ENCODE measurements around the gene HP1BP3. TPM values are rescaled to one million over a fixed set of nuclear protein-coding genes. Genes with fewer than 3 reads are reported as not detected.
A peak's percentile ranks its signal among the peaks of the same experiment; 100 is the strongest.

HP1BP3 gene
- total RNA-seq, 3 donors from 2014 or later (not counting 1 experiment from before 2014, with no cell fraction given) = 243 to 296 (median 274) TPM

DNA sequence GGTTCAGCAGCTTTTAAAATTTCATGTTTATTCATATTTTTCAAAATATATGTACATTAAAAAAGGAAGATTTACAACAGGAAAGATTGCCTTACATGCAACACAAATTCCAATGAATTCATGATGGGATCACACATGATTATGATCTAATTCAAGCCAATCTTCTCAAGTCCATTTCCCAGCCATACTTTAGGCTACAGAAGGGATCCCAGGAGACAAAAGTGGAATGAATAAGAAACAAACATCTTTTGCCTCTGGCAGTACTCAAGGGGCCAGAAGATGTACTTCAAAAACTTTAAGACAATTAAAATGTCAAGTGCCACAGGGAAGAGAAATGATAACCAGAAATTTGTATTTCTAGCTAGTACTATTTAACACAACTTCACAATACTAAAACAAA is 44.4 kb downstream of the HP1BP3 start:
- Mint-ChIP-seq H3K4me3 (no peak overlapping the region), H3K27ac (peak overlapping the region in 1 of 2 donors; percentile 41), H3K27me3 (ENCODE audit: low read depth in 2 of 2) (no peaks in the 10 kb centered on the region), H3K36me3 (no peaks in the 10 kb centered on the region), H3K4me1 (no peaks in the 10 kb centered on the region), H3K9me3 (no peaks in the 10 kb centered on the region)
- intact Hi-C loops (cut with micrococcal nuclease) = no loop called here
- Histone ChIP-seq H3K4me3 (ENCODE audit: low read length) (no peak overlapping the region), H3K9me3 (ENCODE audit: control insufficient read depth, insufficient read depth, low read length) (no peaks in the 10 kb centered on the region), H3K27me3 (ENCODE audit: control insufficient read depth, insufficient read depth, low read length) (no peaks in the 10 kb centered on the region), H3K36me3 (ENCODE audit: control insufficient read depth, insufficient read depth, low read length) (peaks cover 66% of the 10 kb centered on the region), H3K27ac (ENCODE audit: low read length) (no peak overlapping the region), H3K4me1 (ENCODE audit: control insufficient read depth, insufficient read depth, low read length) (no peaks in the 10 kb centered on the region)
- ATAC-seq (no peak), DNase-seq (no peak)
- TF ChIP-seq, protein P1, sequence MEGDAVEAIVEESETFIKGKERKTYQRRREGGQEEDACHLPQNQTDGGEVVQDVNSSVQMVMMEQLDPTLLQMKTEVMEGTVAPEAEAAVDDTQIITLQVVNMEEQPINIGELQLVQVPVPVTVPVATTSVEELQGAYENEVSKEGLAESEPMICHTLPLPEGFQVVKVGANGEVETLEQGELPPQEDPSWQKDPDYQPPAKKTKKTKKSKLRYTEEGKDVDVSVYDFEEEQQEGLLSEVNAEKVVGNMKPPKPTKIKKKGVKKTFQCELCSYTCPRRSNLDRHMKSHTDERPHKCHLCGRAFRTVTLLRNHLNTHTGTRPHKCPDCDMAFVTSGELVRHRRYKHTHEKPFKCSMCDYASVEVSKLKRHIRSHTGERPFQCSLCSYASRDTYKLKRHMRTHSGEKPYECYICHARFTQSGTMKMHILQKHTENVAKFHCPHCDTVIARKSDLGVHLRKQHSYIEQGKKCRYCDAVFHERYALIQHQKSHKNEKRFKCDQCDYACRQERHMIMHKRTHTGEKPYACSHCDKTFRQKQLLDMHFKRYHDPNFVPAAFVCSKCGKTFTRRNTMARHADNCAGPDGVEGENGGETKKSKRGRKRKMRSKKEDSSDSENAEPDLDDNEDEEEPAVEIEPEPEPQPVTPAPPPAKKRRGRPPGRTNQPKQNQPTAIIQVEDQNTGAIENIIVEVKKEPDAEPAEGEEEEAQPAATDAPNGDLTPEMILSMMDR (IDR thresholded peaks at IDR 0.05) = no peak

DNA sequence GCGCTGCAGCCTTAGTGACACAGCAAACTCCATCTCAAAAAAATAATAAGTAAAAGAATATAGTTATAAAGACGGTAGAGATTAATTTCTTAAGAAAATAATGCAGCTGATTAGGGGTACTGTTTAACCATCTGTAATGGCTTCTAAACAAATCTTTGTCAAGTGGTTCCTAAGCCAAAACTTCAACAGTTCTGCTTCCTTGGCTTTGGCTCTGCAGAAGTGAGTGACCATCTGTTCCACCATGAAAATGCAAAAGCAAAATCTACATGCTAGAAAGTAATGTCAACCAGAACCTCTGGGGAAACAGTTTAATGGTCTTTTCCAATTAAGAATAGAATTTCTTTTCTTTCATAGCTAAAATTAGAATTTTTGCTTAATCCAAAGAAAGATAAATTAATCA is 46.3 kb downstream of the HP1BP3 start:
- WGBS (ENCODE audit: insufficient coverage) = 100% methylated on average over 1 of the region's 2 CpGs
- H3K36me3 Mint-ChIP-seq = no peaks in the 10 kb centered on the region

DNA sequence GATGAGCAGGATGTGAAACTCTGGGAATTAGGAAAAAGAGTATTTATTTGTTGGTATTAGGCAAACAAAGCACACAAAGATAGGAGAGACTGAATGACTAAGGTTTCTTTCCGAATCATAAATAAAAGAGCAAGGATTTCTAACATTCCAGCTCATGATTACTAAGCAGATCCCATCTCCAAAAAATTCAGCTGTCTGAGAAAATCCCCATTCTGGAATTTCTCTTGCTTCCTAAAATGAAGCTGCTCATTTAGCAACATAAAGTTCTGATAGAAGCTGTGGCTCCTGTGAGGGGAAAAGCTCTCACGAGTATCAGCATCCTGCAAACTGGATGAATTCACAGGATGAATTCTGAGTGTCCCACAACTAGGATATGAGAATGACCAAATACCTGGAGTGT is 47.9 kb downstream of the HP1BP3 start:
- no peaks in the 10 kb centered on the region for H3K4me1 ChIP-seq (ENCODE audit: control insufficient read depth, insufficient read depth, low read length)
- H3K9me3 ChIP-seq (ENCODE audit: control insufficient read depth, insufficient read depth, low read length) = no peaks in the 10 kb centered on the region
- Mint-ChIP-seq H3K4me1 (no peaks in the 10 kb centered on the region), H3K36me3 (no peaks in the 10 kb centered on the region), H3K27me3 (ENCODE audit: low read depth in 2 of 2) (no peaks in the 10 kb centered on the region), H3K4me3 (no peak overlapping the region), H3K27ac (peak overlapping the region; percentile 36 to 48), H3K9me3 (no peaks in the 10 kb centered on the region)
- WGBS (ENCODE audit: insufficient coverage) = 100% methylated on average over 1 of the region's 2 CpGs
- ATAC-seq (no peak), DNase-seq (no peak)
- intact Hi-C loops (cut with micrococcal nuclease) = no loop called here
- peaks cover 39% of the 10 kb centered on the region for H3K36me3 ChIP-seq (ENCODE audit: control insufficient read depth, insufficient read depth, low read length)
- TF ChIP-seq, protein P1 (IDR thresholded peaks at IDR 0.05) = no peak
- H3K4me3 ChIP-seq (ENCODE audit: low read length) = no peak overlapping the region
- H3K27ac ChIP-seq (ENCODE audit: low read length) = no peak overlapping the region
- H3K27me3 ChIP-seq (ENCODE audit: control insufficient read depth, insufficient read depth, low read length) = no peaks in the 10 kb centered on the region

More for the DNA sequence above, 46.3 kb downstream of the HP1BP3 start:
- ATAC-seq = no peak
- TF ChIP-seq, protein P1 (IDR thresholded peaks at IDR 0.05) = no peak
- no peaks in the 10 kb centered on the region for H3K9me3 ChIP-seq (ENCODE audit: control insufficient read depth, insufficient read depth, low read length)
- peak overlapping the region in 1 of 2 donors; percentile 39 for H3K27ac Mint-ChIP-seq
- H3K4me1 ChIP-seq (ENCODE audit: control insufficient read depth, insufficient read depth, low read length) = no peaks in the 10 kb centered on the region
- H3K4me3 ChIP-seq (ENCODE audit: low read length) = no peak overlapping the region
- peaks cover 54% of the 10 kb centered on the region for H3K36me3 ChIP-seq (ENCODE audit: control insufficient read depth, insufficient read depth, low read length)
- no peak overlapping the region for H3K27ac ChIP-seq (ENCODE audit: low read length)
- H3K27me3 ChIP-seq (ENCODE audit: control insufficient read depth, insufficient read depth, low read length) = no peaks in the 10 kb centered on the region
- H3K4me1 Mint-ChIP-seq = no peaks in the 10 kb centered on the region
- no peak overlapping the region for H3K4me3 Mint-ChIP-seq
- no peak for DNase-seq
- intact Hi-C loops (cut with micrococcal nuclease) = no loop called here
- H3K27me3 Mint-ChIP-seq (ENCODE audit: low read depth in 2 of 2) = no peaks in the 10 kb centered on the region
- H3K9me3 Mint-ChIP-seq = no peaks in the 10 kb centered on the region

DNA sequence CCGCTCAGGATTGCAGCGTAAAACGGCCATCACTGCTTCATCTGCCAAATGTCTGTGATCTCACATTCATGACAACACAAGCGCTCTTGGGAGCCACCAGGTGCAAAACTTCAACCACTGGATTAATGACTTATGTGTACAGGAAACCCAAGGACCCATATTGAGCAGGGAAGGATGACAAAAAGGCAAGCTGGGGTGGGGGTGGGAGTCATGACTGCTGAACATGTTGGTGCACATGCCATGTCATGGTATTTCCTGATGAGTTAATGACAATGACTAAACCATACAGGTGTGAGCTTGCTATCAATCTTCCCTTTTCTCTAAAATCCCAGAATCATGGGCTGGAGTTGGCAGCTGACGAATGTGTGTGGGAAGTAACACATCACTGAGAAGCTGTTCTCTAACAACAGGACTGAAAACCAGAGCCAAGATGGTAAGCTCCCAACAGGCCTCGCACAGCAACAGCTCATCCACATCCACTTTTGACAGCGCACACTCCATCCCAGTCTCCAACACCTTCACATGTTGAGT is 51.5 kb downstream of the HP1BP3 start:
- TF ChIP-seq, protein P1 (IDR thresholded peaks at IDR 0.05) = no peak
- peaks cover 11% of the 10 kb centered on the region for H3K36me3 ChIP-seq (ENCODE audit: control insufficient read depth, insufficient read depth, low read length)
- peaks cover 11% of the 10 kb centered on the region for H3K27me3 ChIP-seq (ENCODE audit: control insufficient read depth, insufficient read depth, low read length)
- no peak overlapping the region for H3K4me3 ChIP-seq (ENCODE audit: low read length)
- intact Hi-C loops (cut with micrococcal nuclease) = no loop called here
- Mint-ChIP-seq H3K27ac (no peak overlapping the region), H3K9me3 (no peaks in the 10 kb centered on the region), H3K27me3 (ENCODE audit: low read depth in 2 of 2) (peaks cover 0 to 6% of the 10 kb centered on the region in 2 donors), H3K4me1 (peaks cover 11 to 19% of the 10 kb centered on the region in 2 donors), H3K36me3 (no peaks in the 10 kb centered on the region), H3K4me3 (no peak overlapping the region)
- no peak for ATAC-seq
- DNase-seq = no peak
- H3K9me3 ChIP-seq (ENCODE audit: control insufficient read depth, insufficient read depth, low read length) = no peaks in the 10 kb centered on the region
- H3K27ac ChIP-seq (ENCODE audit: low read length) = no peak overlapping the region
- 99% methylated on average over 7 of the region's 7 CpGs for WGBS (ENCODE audit: insufficient coverage)
- peaks cover 23% of the 10 kb centered on the region for H3K4me1 ChIP-seq (ENCODE audit: control insufficient read depth, insufficient read depth, low read length)

All from natural killer cell (primary cell).